ENCODE results near the gene UBAC2.

The UBAC2 gene

DNA sequence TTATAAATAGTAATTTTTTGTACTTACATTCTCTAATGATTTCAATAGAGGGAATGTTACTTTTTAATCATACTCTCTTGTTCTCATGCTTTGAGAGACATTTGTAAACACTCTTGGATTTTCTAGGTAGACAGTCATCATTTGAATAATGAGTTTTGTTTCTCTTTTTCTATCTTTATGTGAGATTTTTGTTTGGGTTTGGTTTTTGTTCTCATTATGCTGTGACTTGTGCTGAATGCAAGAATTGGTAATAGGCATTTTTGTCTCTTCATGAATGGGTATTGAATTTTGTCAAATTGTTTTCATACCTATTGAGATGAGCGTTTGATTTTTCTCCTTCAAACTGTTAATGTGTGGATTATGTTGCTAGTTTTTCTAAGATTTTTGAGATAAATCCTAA is 163.3 kb downstream of the UBAC2 start:
- H3K36me3 Mint-ChIP-seq, result peaks cover 34% of the 10 kb centered on the region
- H3K4me3 Mint-ChIP-seq, result peak overlapping the region; percentile 41
- H3K4me1 Mint-ChIP-seq (ENCODE audit: low read depth), result peaks cover 94% of the 10 kb centered on the region
- no peaks in the 10 kb centered on the region for H3K27me3 Mint-ChIP-seq
- no peaks in the 10 kb centered on the region for H3K9me3 Mint-ChIP-seq (ENCODE audit: low read depth)
- H3K27ac Mint-ChIP-seq, result peak overlapping the region; percentile 89

- Mint-ChIP-seq H3K36me3 (peaks cover 36% of the 10 kb centered on the region), H3K27me3 (no peaks in the 10 kb centered on the region), H3K27ac (peak overlapping the region; percentile 91), H3K9me3 (ENCODE audit: low read depth) (no peaks in the 10 kb centered on the region), H3K4me3 (peak overlapping the region; percentile 71), H3K4me1 (ENCODE audit: low read depth) (peaks cover 94% of the 10 kb centered on the region)
Observed at GRCh38 chr13:99366075-99366987, 165.7 kb downstream of the UBAC2 start.

GRCh38 chr13:99367106-99367616 is 166.5 kb downstream of the UBAC2 start:
- Mint-ChIP-seq H3K27ac (peak overlapping the region; percentile 91), H3K4me1 (ENCODE audit: low read depth) (peaks cover 96% of the 10 kb centered on the region), H3K36me3 (peaks cover 39% of the 10 kb centered on the region), H3K27me3 (no peaks in the 10 kb centered on the region), H3K4me3 (peak overlapping the region; percentile 71), H3K9me3 (ENCODE audit: low read depth) (no peaks in the 10 kb centered on the region)

GRCh38 chr13:99367663-99368448 is 167.2 kb downstream of the UBAC2 start:
- Mint-ChIP-seq H3K4me3 (peak overlapping the region; percentile 71), H3K9me3 (ENCODE audit: low read depth) (no peaks in the 10 kb centered on the region), H3K4me1 (ENCODE audit: low read depth) (peaks cover 96% of the 10 kb centered on the region), H3K36me3 (peaks cover 40% of the 10 kb centered on the region), H3K27ac (peak overlapping the region; percentile 79), H3K27me3 (no peaks in the 10 kb centered on the region)

DNA sequence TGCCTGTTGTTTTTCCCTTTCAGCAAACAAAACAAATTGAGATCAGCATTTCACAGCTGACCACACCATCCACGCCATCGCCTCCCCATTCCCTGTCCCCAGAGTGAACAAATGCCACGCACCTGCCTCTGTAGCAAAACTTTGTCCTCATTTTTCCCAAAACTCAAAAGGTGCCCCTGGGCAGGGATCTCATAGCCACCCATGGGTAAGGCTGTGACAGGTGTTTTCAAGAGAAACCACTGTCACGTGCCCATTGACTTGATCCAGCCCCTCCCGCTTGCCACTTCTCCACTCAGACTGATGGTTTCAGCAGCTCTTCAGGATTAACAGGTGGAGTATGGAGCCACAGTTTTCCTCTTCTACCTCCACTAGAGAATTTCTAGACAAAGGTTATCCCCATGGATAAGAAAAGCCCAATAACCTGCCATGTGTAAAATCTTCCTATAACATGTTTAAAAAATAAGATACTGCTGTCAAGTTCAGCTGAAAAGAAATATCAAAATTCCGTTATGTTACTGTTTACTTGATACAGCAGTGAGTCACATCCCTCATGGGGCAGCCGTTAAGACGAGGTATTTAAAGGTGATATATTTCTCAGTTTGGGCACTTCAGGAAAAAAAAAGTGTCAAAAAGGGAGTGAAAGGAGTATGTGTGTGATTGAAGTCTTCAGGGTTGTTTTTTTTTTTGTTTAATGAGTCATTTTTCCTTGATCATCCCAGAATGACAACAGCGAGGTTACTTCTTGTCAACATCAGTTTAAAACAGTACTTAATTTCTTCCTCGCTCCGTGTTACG is 170.0 kb downstream of the UBAC2 start:
- no peaks in the 10 kb centered on the region for H3K27me3 Mint-ChIP-seq
- H3K9me3 Mint-ChIP-seq (ENCODE audit: low read depth), result no peaks in the 10 kb centered on the region
- H3K4me3 Mint-ChIP-seq, result peak overlapping the region; percentile 73
- H3K27ac Mint-ChIP-seq, result peak overlapping the region; percentile 87
- peaks cover 97% of the 10 kb centered on the region for H3K4me1 Mint-ChIP-seq (ENCODE audit: low read depth)
- H3K36me3 Mint-ChIP-seq, result peaks cover 48% of the 10 kb centered on the region

DNA sequence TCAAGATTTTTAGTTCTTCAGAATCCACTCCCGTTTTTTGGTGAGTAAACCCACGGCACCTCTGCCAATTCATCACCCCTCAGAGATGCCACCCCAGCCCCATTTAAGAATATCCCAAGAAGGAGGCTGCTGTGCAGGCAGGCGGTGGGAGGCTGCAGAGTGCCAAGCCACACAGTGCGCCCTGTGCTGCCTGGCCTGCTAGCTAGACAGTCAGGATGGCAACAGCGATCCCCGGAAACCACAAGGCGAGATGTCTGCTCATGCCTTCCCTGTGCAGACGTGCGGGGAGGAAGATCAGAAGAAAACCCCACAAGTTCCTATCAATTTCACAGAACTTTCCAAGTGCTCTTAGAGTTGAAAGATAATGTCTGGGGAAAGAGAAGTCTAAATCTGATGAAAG is 171.3 kb downstream of the UBAC2 start:
- H3K27ac Mint-ChIP-seq, result peak overlapping the region; percentile 91
- H3K9me3 Mint-ChIP-seq (ENCODE audit: low read depth), result no peaks in the 10 kb centered on the region
- no peaks in the 10 kb centered on the region for H3K27me3 Mint-ChIP-seq
- peak overlapping the region; percentile 73 for H3K4me3 Mint-ChIP-seq
- H3K4me1 Mint-ChIP-seq (ENCODE audit: low read depth), result peaks cover 97% of the 10 kb centered on the region
- H3K36me3 Mint-ChIP-seq, result peaks cover 45% of the 10 kb centered on the region

GRCh38 chr13:99373436-99373835 is 172.8 kb downstream of the UBAC2 start:
- Mint-ChIP-seq H3K27ac (peak overlapping the region; percentile 62), H3K4me1 (ENCODE audit: low read depth) (peaks cover 93% of the 10 kb centered on the region), H3K36me3 (peaks cover 43% of the 10 kb centered on the region), H3K9me3 (ENCODE audit: low read depth) (no peaks in the 10 kb centered on the region), H3K27me3 (no peaks in the 10 kb centered on the region), H3K4me3 (peak overlapping the region; percentile 34)

DNA sequence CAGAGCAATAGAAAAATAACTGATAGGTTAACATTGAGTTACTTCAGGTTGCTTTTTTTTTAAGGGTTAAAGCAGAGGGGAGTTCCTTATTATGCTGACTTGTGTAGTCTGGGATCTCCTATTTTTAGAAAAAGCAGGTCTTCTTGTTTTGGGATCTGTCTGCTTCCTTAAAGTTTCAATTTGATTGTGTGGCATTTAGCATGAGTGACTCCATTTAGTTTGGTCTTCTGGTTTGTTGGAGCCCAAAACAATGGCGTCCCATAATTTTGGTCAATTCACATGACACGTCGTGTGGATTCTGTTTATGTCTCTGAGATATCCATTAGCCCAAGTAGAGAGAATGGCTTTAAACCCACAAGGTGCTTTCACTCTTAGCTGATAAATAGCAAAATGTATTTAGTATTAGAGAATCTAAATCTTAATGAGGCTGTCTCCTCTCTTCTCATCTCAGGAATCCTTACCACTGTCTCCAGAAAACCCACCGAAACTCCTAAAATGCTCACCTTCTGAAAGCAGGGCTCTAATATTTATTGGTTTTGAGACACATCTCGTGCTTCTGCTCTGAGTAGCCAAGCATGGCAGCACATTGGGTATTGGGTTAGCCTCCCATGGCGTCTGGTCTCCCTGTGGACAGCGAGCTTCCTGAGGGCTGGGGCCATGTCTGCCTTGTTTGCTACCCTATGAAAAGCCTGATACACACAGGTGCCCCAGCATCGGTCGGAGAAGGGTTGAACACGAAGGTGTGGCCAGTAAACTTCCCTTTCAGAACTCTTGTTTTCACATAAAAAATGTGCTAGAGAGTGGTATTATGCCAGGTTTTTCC is 173.7 kb downstream of the UBAC2 start:
- H3K9me3 Mint-ChIP-seq (ENCODE audit: low read depth), result no peaks in the 10 kb centered on the region
- peak overlapping the region; percentile 79 for H3K4me3 Mint-ChIP-seq
- H3K27ac Mint-ChIP-seq, result peak overlapping the region; percentile 93
- H3K36me3 Mint-ChIP-seq, result peaks cover 43% of the 10 kb centered on the region
- H3K4me1 Mint-ChIP-seq (ENCODE audit: low read depth), result peaks cover 93% of the 10 kb centered on the region
- H3K27me3 Mint-ChIP-seq, result no peaks in the 10 kb centered on the region

- H3K9me3 Mint-ChIP-seq (ENCODE audit: low read depth), result no peaks in the 10 kb centered on the region
- peaks cover 41% of the 10 kb centered on the region for H3K36me3 Mint-ChIP-seq
- no peaks in the 10 kb centered on the region for H3K27me3 Mint-ChIP-seq
- peaks cover 93% of the 10 kb centered on the region for H3K4me1 Mint-ChIP-seq (ENCODE audit: low read depth)
- H3K27ac Mint-ChIP-seq, result peak overlapping the region; percentile 93
- H3K4me3 Mint-ChIP-seq, result peak overlapping the region; percentile 79
Observed at GRCh38 chr13:99374994-99375737, 174.5 kb downstream of the UBAC2 start.

- peaks cover 93% of the 10 kb centered on the region for H3K4me1 Mint-ChIP-seq (ENCODE audit: low read depth)
- H3K27me3 Mint-ChIP-seq, result no peaks in the 10 kb centered on the region
- peak overlapping the region; percentile 79 for H3K4me3 Mint-ChIP-seq
- peak overlapping the region; percentile 93 for H3K27ac Mint-ChIP-seq
- peaks cover 37% of the 10 kb centered on the region for H3K36me3 Mint-ChIP-seq
- no peaks in the 10 kb centered on the region for H3K9me3 Mint-ChIP-seq (ENCODE audit: low read depth)
Observed at GRCh38 chr13:99375738-99376080, 175.1 kb downstream of the UBAC2 start.

DNA sequence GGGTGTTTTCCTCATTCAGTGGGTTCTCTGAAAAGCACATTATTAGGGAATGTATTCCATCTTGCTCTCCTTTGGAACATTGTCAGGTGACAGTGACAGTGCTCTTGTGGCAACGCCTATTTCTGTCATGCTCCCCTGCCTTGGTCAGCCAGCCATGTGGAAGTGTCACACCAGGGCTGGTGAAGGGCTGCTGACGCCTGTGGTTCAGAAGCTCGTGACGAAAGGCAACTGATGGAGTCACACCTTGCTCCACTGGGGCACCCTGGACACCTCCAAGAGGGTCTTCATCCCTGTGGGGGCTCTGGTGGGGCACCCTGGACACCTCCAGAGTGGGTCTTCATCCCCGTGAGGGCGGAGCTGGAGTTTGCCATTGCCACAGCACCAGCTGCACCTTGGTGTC is 175.5 kb downstream of the UBAC2 start:
- Mint-ChIP-seq H3K9me3 (ENCODE audit: low read depth) (no peaks in the 10 kb centered on the region), H3K27ac (peak overlapping the region; percentile 93), H3K36me3 (peaks cover 32% of the 10 kb centered on the region), H3K4me1 (ENCODE audit: low read depth) (peaks cover 93% of the 10 kb centered on the region), H3K4me3 (peak overlapping the region; percentile 46), H3K27me3 (no peaks in the 10 kb centered on the region)

DNA sequence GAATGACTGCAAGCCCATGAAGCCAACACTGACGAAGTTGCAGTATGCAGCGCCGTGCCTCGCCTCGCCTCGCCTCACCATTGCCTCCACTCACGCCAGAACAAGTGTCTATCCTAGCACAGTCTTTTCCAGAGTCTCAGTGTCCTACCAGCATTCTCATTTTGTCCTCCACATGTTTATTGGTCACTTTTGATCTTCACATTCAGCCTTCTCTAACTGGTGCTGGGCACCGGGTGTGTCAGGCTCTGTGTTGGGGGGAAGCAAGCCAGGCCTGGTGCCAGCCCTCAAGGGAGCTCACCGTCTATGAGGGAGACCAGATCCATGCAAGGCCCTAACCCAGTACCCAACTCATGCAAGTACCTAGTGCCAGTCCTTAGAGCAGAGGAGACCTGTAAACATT is 176.3 kb downstream of the UBAC2 start:
- Mint-ChIP-seq H3K4me3 (peak overlapping the region; percentile 51), H3K27ac (peak overlapping the region; percentile 93), H3K9me3 (ENCODE audit: low read depth) (no peaks in the 10 kb centered on the region), H3K4me1 (ENCODE audit: low read depth) (peaks cover 94% of the 10 kb centered on the region), H3K27me3 (no peaks in the 10 kb centered on the region), H3K36me3 (peaks cover 32% of the 10 kb centered on the region)

- Mint-ChIP-seq H3K4me3 (no peak overlapping the region), H3K36me3 (peaks cover 27% of the 10 kb centered on the region), H3K9me3 (ENCODE audit: low read depth) (no peaks in the 10 kb centered on the region), H3K4me1 (ENCODE audit: low read depth) (peaks cover 94% of the 10 kb centered on the region), H3K27ac (peak overlapping the region; percentile 73), H3K27me3 (no peaks in the 10 kb centered on the region)
Observed at GRCh38 chr13:99377641-99378040, 177.0 kb downstream of the UBAC2 start.
